Measurements from ENCODE around the gene ACR.

The ACR gene

GRCh38 chr22:50717709-50718351 lies 20.2 kb upstream of the ACR start:
- DNase-seq (ENCODE audit: low spot score) = no peak

- DNase-seq (ENCODE audit: low spot score) = no peak
Observed at GRCh38 chr22:50718352-50718709, 19.7 kb upstream of the ACR start.

- DNase-seq (ENCODE audit: low spot score) = no peak
Observed at GRCh38 chr22:50719814-50720300, 18.1 kb upstream of the ACR start.

- DNase-seq (ENCODE audit: low spot score) = no peak
Observed at GRCh38 chr22:50720301-50721256, 17.4 kb upstream of the ACR start.

- DNase-seq (ENCODE audit: low spot score) = no peak
Observed at GRCh38 chr22:50721257-50721844, 16.7 kb upstream of the ACR start.

- DNase-seq (ENCODE audit: low spot score) = no peak
Observed at GRCh38 chr22:50722048-50722701, 15.8 kb upstream of the ACR start.

GRCh38 chr22:50722716-50723428 lies 15.1 kb upstream of the ACR start:
- DNase-seq (ENCODE audit: low spot score) = no peak

- DNase-seq (ENCODE audit: low spot score) = no peak
Observed at GRCh38 chr22:50723991-50724390, 14.0 kb upstream of the ACR start.

GRCh38 chr22:50724616-50725015 lies 13.4 kb upstream of the ACR start:
- no peak for DNase-seq (ENCODE audit: low spot score)

GRCh38 chr22:50725597-50725996 lies 12.4 kb upstream of the ACR start:
- no peak for DNase-seq (ENCODE audit: low spot score)

GRCh38 chr22:50726643-50727340 lies 11.2 kb upstream of the ACR start:
- no peak for DNase-seq (ENCODE audit: low spot score)

- no peak for DNase-seq (ENCODE audit: low spot score)
Observed at GRCh38 chr22:50727678-50728522, 10.1 kb upstream of the ACR start.

- DNase-seq (ENCODE audit: low spot score) = no peak
Observed at GRCh38 chr22:50728523-50728931, 9.5 kb upstream of the ACR start.

GRCh38 chr22:50729391-50730012 lies 8.5 kb upstream of the ACR start:
- DNase-seq (ENCODE audit: low spot score) = no peak

- no peak for DNase-seq (ENCODE audit: low spot score)
Observed at GRCh38 chr22:50730013-50730891, 7.8 kb upstream of the ACR start.

- DNase-seq (ENCODE audit: low spot score) = no peak
Observed at GRCh38 chr22:50730941-50731661, 6.9 kb upstream of the ACR start.

- DNase-seq (ENCODE audit: low spot score) = no peak
Observed at GRCh38 chr22:50731811-50732624, 6.0 kb upstream of the ACR start.
